Panc1 (cell line): ENCODE data around the gene CD44. TPM values are rescaled to one million over a fixed set of nuclear protein-coding genes. Genes with fewer than 3 reads are reported as not detected.
A peak's percentile ranks its signal among the peaks of the same experiment; 100 is the strongest.

Experiments
- ATAC-seq: fragments of 200-7000 bp; cut with Tn5 transposase; 2 replicates; pipeline ENCODE4 v1.9.1; 2020; ENCODE audit warnings: mild to moderate bottlenecking, moderate library complexity
- BruUV-seq: library from RNA; stranded (reverse); fragments of 400-500 nt; replicated peaks from 2 replicates; lab custom pipeline; 2021; lab: Mats Ljungman, UMichigan
- CTCF ChIA-PET: fragments of 300-600 bp; sonication (Branson Sonifier 250); formaldehyde crosslinking; loops from one replicate; lab custom pipeline; 2022; ENCODE audit warnings: antibody characterized with exemption; lab: Charles Lee
- POLR2A ChIA-PET: fragments of 300-600 bp; sonication (Branson Sonifier 250); formaldehyde crosslinking; loops from one replicate; lab custom pipeline; 2022; ENCODE audit warnings: antibody characterized with exemption; lab: Charles Lee
- DNase-seq: peaks from one replicate; pipeline ENCODE4 v3.0.0-alpha.2; 2010; ENCODE audit warnings: low read depth, low spot score
- H3K27ac ChIP-seq: 2 replicates; pipeline ENCODE4 v1.5.1; 2011; ENCODE audit warnings: mild to moderate bottlenecking, low read length, inconsistent platforms
- H3K27me3 ChIP-seq: fragments of 200-500 bp; sonication (Bioruptor generic); 2 replicates; pipeline ENCODE4 v1.6.0; 2014; ENCODE audit warnings: low read length, inconsistent platforms; ENCODE audit not compliant: control insufficient read depth, insufficient read depth
- H3K36me3 ChIP-seq: fragments of 200-500 bp; sonication (Bioruptor generic); 2 replicates; pipeline ENCODE4 v1.5.1; 2014; ENCODE audit warnings: inconsistent platforms, mild to moderate bottlenecking, low read length, moderate library complexity; ENCODE audit not compliant: control insufficient read depth, insufficient read depth
- H3K4me1 ChIP-seq: 2 replicates; pipeline ENCODE4 v1.5.1; 2011; ENCODE audit warnings: inconsistent platforms, mild to moderate bottlenecking, low read length, moderate library complexity; ENCODE audit not compliant: control insufficient read depth, insufficient read depth
- H3K4me3 ChIP-seq, 2 experiments: 2 replicates each; pipeline ENCODE4 v1.5.1; 2011 to 2012; ENCODE audit warnings: low read depth in 2 of 2, low read length in 2 of 2, mild to moderate bottlenecking in 2 of 2, inconsistent platforms in 1 of 2, moderate library complexity in 1 of 2
- H3K9me3 ChIP-seq: fragments of 200-500 bp; sonication (Bioruptor generic); 2 replicates; pipeline ENCODE4 v1.5.1; 2014; ENCODE audit warnings: low read depth, mild to moderate bottlenecking, inconsistent platforms, low read length, moderate library complexity; ENCODE audit not compliant: control insufficient read depth, insufficient read depth
- CTCF ChIP-seq: fragments of 450-650 bp; IDR thresholded peaks from 2 replicates; pipeline ENCODE4 v1.5.1; 2017; ENCODE audit warnings: mild to moderate bottlenecking
- POLR2AphosphoS5 ChIP-seq: IDR thresholded peaks from 2 replicates; pipeline ENCODE4 v1.6.1; 2012; ENCODE audit warnings: mild to moderate bottlenecking, low read depth, low read length, moderate library complexity
- REST ChIP-seq, 2 experiments: IDR thresholded peaks; 2 replicates each; pipeline ENCODE4 v1.6.1; 2011 to 2012; ENCODE audit warnings: low read depth in 2 of 2, control low read depth in 1 of 2, low read length in 1 of 2, mild to moderate bottlenecking in 1 of 2, moderate library complexity in 1 of 2; ENCODE audit not compliant: insufficient read depth in 1 of 2
- SIN3A ChIP-seq: IDR thresholded peaks from 2 replicates; pipeline ENCODE4 v1.6.1; 2012; ENCODE audit warnings: low read depth, mild to moderate bottlenecking, low read length, moderate library complexity, borderline replicate concordance; ENCODE audit not compliant: insufficient read depth
- TCF7L2 ChIP-seq: IDR thresholded peaks from 2 replicates; pipeline ENCODE4 v1.6.1; 2011; ENCODE audit warnings: mild to moderate bottlenecking, low read depth, low read length, inconsistent platforms
- in situ Hi-C: cut with HindIII; loops from 2 replicates; pipeline ENCODE4 v1.10.0; 2016; ENCODE audit warnings: low sequenced_read_pairs, low pct_unique_long_range_greater_than_20kb
- intact Hi-C: fragments of 100-400 bp; cut with micrococcal nuclease; formaldehyde crosslinking; loops from one replicate; pipeline ENCODE4 v1.10.0; 2022; ENCODE audit not compliant: unreplicated experiment
- total RNA-seq: library from RNA; stranded (reverse); gene quantifications from one replicate; pipeline ENCODE4 v1.2.1, GENCODE V29; 2021; ENCODE audit not compliant: unreplicated experiment

The CD44 gene
- total RNA-seq, 1 experiment from 2014 or later = 1,819 TPM

- intact Hi-C loops = no loop called here
- Histone ChIP-seq H3K4me3 (no peak overlapping the region; a peak in 1 of 4 replicates), H3K9me3 (no peaks in the 10 kb centered on the region), H3K4me1 (peaks cover 91% of the 10 kb centered on the region), H3K27me3 (no peaks in the 10 kb centered on the region), H3K36me3 (peaks cover 41% of the 10 kb centered on the region), H3K27ac (peak overlapping the region; percentile 87)
- CTCF ChIA-PET = no interaction called here
- in situ Hi-C loops = no loop called here
- TF ChIP-seq REST (IDR thresholded peaks at IDR 0.05; ENCODE audit: insufficient read depth in 1 of 2, low read depth in 2 of 2, low read length in 1 of 2) = no peak
- TF ChIP-seq SIN3A = no peak
- no peak for TF ChIP-seq POLR2AphosphoS5
- TF ChIP-seq TCF7L2 = no peak
- TF ChIP-seq CTCF = no peak
- DNase-seq = no peak
- no peak for ATAC-seq
- POLR2A ChIA-PET = interaction anchor here (0.6 kb wide), 1 partner anchor 23 kb away, joined by 3 read pairs; no protein-coding TSS in a partner anchor
- BruUV-seq = no TSS peak
Observed at GRCh38 chr11:35177370-35177769, 38.4 kb downstream of the CD44 start.

DNA sequence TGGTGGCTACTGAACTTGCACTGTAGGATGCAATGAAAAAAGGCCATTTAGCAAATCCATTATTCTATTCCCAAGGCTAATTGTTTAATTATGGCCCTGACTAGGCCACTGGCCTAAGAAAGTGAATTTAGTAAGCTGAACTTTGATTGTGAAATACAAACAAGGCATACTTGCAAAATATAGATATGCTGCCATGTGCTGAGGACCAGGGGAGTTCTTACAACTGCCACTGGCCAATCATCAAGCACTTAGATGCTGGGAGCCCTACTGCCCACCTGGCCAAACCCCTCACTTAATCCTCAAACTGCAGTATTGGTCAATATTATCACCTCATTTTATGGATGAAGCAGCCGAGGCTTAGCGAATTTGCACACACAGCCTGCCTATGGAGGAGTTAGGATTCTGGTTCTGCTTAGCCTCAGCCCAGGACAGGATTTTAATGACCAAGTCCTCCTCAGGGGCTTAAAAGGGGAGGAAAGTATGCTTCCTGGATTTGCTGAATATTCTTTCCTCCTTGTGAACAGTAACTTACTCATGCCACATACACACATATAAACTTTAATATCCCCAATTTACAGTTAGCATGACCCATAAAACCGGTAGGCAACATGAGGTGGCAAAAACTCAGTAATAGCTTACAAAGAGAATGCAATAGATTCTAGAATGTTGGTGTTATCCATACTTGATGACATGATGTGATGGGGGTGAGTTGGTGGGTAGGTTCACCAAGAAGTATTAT, 39.3 kb downstream of the CD44 start:
- ATAC-seq (no peak), DNase-seq (no peak)
- no peaks in the 10 kb centered on the region for H3K9me3 ChIP-seq
- H3K4me1 ChIP-seq = peaks cover 91% of the 10 kb centered on the region
- H3K27me3 ChIP-seq = no peaks in the 10 kb centered on the region
- H3K4me3 ChIP-seq = 0 out of 4 replicates have a peak overlapping the region, but pooled peaks of 1 of the 2 experiments have one; percentile 1
- TF ChIP-seq CTCF (no peak), SIN3A (no peak), POLR2AphosphoS5 (peak; percentile 44; the same call in 1 of the 2 replicates)
- ChIA-PET CTCF (no interaction called here), POLR2A (interaction anchor here (0.6 to 0.9 kb wide), 2 partner anchors 9 to 24 kb away, joined by 3 to 5 read pairs; no protein-coding TSS in a partner anchor)
- BruUV-seq = no TSS peak
- in situ Hi-C loops = no loop called here
- H3K36me3 ChIP-seq = peaks cover 43% of the 10 kb centered on the region
- intact Hi-C loops = no loop called here
- H3K27ac ChIP-seq = peak overlapping the region; percentile 87
